Ascending aorta (tissue), 2 donors: Measurements from ENCODE around the gene ADAMTS17. TPM values are rescaled to one million over a fixed set of nuclear protein-coding genes. Genes with fewer than 3 reads are reported as not detected.

ENCODE experiments used
- DNase-seq, 2 donors: peaks; one replicate each; pipeline ENCODE4 v3.0.0-alpha.2; 2019; ENCODE audit warnings: low spot score in 2 of 2
- H3K27ac ChIP-seq, 2 donors: fragments of 200-600 bp; sonication (generic); one replicate each; pipeline ENCODE4 v1.5.1; 2016 to 2017; ENCODE audit warnings: mild to moderate bottlenecking in 1 of 2
- H3K27me3 ChIP-seq: fragments of 200-600 bp; sonication (generic); one replicate; pipeline ENCODE4 v1.5.1; 2017
- H3K36me3 ChIP-seq, 2 donors: fragments of 200-600 bp; sonication (generic); one replicate each; pipeline ENCODE4 v1.5.1; 2016
- H3K4me1 ChIP-seq, 2 donors: fragments of 200-600 bp; sonication (generic); one replicate each; pipeline ENCODE4 v1.5.1; 2016 to 2017; ENCODE audit warnings: mild to moderate bottlenecking in 1 of 2
- H3K4me3 ChIP-seq, 2 donors: fragments of 200-600 bp; sonication (generic); one replicate each; pipeline ENCODE4 v1.5.1; 2016 to 2017; ENCODE audit warnings: mild to moderate bottlenecking in 1 of 2
- H3K9me3 ChIP-seq, 2 donors: fragments of 200-600 bp; sonication (generic); one replicate each; pipeline ENCODE4 v1.5.1; 2016
- intact Hi-C: fragments of 100-400 bp; cut with DNase I; formaldehyde crosslinking; loops from one replicate; pipeline ENCODE4 v1.15.1; 2023
- total RNA-seq: library from RNA; depleted of rRNA; stranded (reverse); fragments of >200 nt; gene quantifications from one replicate; pipeline ENCODE4 v1.1.0, GENCODE V29; 2016
- TF ChIP-seq, protein P1 (sequence below), 3 experiments: fragments of 200-600 bp in 2 of 3; fragments of 450-650 bp in 1 of 3; sonication (generic) in 2 of 3; IDR thresholded peaks; one replicate each; pipeline ENCODE4 v1.5.1; 2016 to 2019; ENCODE audit warnings: antibody characterized with exemption in 3 of 3, mild to moderate bottlenecking in 1 of 3, moderate library complexity in 1 of 3

Gene ADAMTS17
- total RNA-seq, 1 donor from 2014 or later = 2.8 TPM

DNA sequence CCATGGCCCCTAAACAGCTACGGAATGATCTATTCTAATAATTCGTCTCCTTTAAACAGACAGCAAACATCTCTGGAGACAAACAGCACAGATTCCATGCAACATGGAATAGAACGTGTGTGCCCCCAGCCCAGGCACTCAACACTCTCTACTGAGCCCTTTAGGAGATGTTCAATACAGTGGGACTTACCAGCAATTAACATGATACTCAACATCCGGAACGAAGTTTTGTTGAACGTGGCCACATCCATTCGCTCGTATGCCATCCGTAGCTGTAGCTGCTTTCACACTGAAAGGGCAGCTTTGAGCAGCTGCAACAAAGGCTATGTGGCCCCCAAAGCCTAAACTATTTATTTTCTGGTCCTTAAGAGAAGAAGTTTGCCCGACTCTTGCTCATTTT lies 3.5 kb downstream of the ADAMTS17 start:
- H3K27me3 ChIP-seq = no peaks in the 10 kb centered on the region
- H3K4me3 ChIP-seq = peak overlapping the region in 1 of 2 donors; percentile 47
- intact Hi-C loops = loop anchor here (2.0 kb wide), 1 partner anchor 409 kb away; no protein-coding TSS in a partner anchor
- no peak overlapping the region for H3K27ac ChIP-seq
- DNase-seq = no peak
- H3K4me1 ChIP-seq = peaks cover 0 to 2% of the 10 kb centered on the region in 2 donors
- TF ChIP-seq, protein P1, sequence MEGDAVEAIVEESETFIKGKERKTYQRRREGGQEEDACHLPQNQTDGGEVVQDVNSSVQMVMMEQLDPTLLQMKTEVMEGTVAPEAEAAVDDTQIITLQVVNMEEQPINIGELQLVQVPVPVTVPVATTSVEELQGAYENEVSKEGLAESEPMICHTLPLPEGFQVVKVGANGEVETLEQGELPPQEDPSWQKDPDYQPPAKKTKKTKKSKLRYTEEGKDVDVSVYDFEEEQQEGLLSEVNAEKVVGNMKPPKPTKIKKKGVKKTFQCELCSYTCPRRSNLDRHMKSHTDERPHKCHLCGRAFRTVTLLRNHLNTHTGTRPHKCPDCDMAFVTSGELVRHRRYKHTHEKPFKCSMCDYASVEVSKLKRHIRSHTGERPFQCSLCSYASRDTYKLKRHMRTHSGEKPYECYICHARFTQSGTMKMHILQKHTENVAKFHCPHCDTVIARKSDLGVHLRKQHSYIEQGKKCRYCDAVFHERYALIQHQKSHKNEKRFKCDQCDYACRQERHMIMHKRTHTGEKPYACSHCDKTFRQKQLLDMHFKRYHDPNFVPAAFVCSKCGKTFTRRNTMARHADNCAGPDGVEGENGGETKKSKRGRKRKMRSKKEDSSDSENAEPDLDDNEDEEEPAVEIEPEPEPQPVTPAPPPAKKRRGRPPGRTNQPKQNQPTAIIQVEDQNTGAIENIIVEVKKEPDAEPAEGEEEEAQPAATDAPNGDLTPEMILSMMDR (IDR thresholded peaks at IDR 0.05) = no peak
- no peaks in the 10 kb centered on the region for H3K9me3 ChIP-seq
- no peaks in the 10 kb centered on the region for H3K36me3 ChIP-seq

DNA sequence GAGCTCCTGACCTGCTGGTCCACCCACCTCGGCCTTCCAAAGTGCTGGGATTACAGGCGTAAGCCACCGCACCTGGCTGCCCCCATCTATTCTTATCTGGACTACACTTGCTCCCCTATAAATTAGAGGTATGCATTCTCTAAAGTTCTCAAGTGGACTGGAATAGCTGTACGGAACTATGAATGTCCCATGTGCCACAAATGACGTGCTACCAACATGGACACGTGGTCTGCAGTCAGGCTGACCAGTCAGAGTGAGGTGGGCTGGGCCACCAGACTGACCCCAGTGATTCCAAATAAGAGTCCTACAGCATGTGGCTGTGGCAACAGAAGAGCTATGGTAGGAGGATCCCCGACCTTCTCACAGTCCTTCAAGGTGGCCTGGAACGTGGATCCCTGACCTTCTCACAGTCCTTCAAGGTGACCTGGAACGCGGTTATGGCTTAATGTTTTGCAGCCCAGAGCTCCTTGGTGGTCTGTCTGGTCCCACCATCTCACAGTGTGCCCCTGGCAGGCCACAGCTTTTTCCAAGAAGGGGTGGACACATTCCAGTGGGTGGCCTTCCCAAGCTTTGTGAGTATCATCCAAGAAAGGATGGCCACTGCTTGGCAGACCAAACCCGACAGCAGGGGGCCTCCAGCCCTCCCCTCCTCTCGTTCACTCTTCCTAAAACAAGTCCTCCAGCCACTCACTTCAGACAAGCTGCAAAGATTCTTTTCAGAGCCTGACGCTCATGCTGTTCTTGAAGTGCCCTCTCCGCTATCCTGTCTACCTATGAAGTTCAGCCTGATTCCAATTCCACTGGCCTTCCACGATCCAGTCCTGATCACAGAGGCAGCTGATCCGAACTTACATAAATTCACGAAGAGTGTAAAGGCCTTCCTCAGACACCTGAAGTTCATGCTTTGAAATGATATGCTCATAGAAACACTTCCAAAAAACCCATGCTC lies 4.4 kb downstream of the ADAMTS17 start:
- H3K36me3 ChIP-seq = no peaks in the 10 kb centered on the region
- TF ChIP-seq, protein P1 (IDR thresholded peaks at IDR 0.05) = no peak
- H3K4me1 ChIP-seq = peaks cover 0 to 2% of the 10 kb centered on the region in 2 donors
- H3K9me3 ChIP-seq = no peaks in the 10 kb centered on the region
- intact Hi-C loops = loop anchor here (2.0 kb wide), 1 partner anchor 409 kb away; no protein-coding TSS in a partner anchor
- H3K4me3 ChIP-seq = no peak overlapping the region
- H3K27ac ChIP-seq = no peak overlapping the region
- H3K27me3 ChIP-seq = no peaks in the 10 kb centered on the region
- no peak for DNase-seq

DNA sequence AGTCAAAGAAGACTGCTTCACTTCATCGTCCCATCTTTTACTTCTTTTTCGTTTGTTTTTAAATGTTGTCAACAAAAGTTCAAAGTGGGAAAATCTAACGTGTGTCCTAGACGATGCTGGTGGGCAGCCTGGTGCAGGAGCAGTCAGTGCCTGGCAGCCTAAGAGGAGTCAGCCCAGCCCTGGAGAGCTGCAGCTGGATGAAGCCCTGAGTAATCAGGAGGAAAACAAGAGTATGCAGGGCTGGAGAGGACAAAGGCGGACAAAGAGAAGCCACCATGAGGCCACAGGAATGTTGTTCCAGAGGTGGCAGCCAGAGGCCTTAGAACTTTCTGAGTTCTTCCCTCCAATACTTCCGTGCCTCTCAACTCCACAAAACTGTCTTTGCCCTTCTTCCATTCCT lies 5.7 kb downstream of the ADAMTS17 start:
- Histone ChIP-seq H3K36me3 (no peaks in the 10 kb centered on the region), H3K9me3 (no peaks in the 10 kb centered on the region), H3K27ac (no peak overlapping the region), H3K4me3 (no peak overlapping the region), H3K27me3 (no peaks in the 10 kb centered on the region), H3K4me1 (peaks cover 0 to 2% of the 10 kb centered on the region in 2 donors)
- DNase-seq = no peak
- intact Hi-C loops = no loop called here
- TF ChIP-seq, protein P1 (IDR thresholded peaks at IDR 0.05) = no peak

DNA sequence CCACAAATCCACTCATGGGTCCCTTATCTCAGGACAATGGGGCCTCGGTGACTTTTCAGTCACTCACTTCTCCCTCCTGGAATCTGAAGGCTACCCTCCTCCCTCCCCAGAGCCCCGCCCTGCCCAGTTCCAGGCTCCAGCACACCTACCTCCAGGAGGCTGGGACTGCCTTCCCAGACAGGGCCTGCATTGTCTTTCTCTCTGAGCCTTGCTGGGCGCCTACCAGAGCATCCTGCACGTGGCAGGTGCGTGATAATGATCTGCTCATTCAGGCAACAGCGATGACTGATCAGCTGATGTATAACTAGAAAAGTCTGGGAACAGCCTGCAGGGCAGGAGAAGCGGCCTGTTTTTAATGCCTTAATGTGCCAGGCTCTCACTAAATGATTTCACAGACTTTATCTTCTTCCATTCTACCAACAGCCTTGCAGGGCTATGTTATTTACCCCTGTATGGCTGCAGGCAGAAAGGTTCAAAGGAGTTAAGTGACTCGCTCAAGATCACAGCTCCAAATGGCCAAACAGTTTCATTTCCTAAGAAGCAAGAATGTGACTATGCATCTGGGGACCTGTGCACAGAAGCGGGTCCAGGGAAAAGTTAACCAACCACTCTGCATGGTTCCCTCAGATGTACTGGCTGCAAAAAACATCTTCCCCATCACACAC lies 6.3 kb downstream of the ADAMTS17 start:
- H3K27me3 ChIP-seq = no peaks in the 10 kb centered on the region
- no peak overlapping the region for H3K27ac ChIP-seq
- intact Hi-C loops = no loop called here
- H3K36me3 ChIP-seq = no peaks in the 10 kb centered on the region
- no peak overlapping the region for H3K4me3 ChIP-seq
- TF ChIP-seq, protein P1 (IDR thresholded peaks at IDR 0.05) = no peak
- H3K9me3 ChIP-seq = no peaks in the 10 kb centered on the region
- H3K4me1 ChIP-seq = no peaks in the 10 kb centered on the region
- DNase-seq = no peak

DNA sequence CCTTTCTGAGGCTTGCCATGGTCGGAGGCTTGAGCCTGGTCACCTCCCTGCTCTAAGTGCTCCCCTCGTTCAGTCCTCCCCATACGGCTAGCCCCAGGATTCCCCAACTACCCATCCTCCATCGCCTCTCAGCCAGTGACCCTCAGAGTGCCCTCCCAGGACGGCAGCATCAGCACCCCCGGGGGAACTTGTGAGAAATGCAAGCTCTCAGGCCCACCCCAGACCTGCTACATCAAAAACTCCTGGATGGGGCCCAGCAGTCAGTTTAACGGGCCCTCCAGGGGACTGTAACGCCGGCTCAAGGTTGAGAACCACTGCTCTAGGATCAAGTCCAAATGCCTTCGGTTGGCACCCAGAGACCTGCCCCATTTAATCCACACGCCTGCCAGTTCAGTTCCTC lies 6.9 kb downstream of the ADAMTS17 start:
- no peaks in the 10 kb centered on the region for H3K27me3 ChIP-seq
- no peak for DNase-seq
- no peaks in the 10 kb centered on the region for H3K36me3 ChIP-seq
- no peaks in the 10 kb centered on the region for H3K9me3 ChIP-seq
- TF ChIP-seq, protein P1 (IDR thresholded peaks at IDR 0.05) = no peak
- intact Hi-C loops = no loop called here
- no peak overlapping the region for H3K27ac ChIP-seq
- no peak overlapping the region for H3K4me3 ChIP-seq
- no peaks in the 10 kb centered on the region for H3K4me1 ChIP-seq
